Peyer's patch (tissue), 4 donors: ENCODE data around the gene DNAJB6.

ENCODE experiments used
- CTCF ChIP-seq, 6 experiments: fragments of 450-650 bp in 4 of 6; fragments of 200-600 bp in 2 of 6; sonication (generic) in 1 of 6; IDR thresholded peaks; one replicate each; pipeline ENCODE4 v1.5.1; 2017 to 2019; ENCODE audit warnings: antibody characterized with exemption in 6 of 6, mild to moderate bottlenecking in 3 of 6, moderate library complexity in 1 of 6
- POLR2A ChIP-seq, 2 donors: fragments of 450-650 bp; IDR thresholded peaks; one replicate each; pipeline ENCODE4 v1.5.1; 2017; ENCODE audit warnings: antibody characterized with exemption in 2 of 2, mild to moderate bottlenecking in 2 of 2, moderate library complexity in 2 of 2

GRCh38 chr7:157318015-157318706, 18.6 kb upstream of the DNAJB6 start:
- TF ChIP-seq POLR2A (IDR thresholded peaks at IDR 0.05) (no peak), CTCF (IDR thresholded peaks at IDR 0.05) (no peak)
